Measurements from ENCODE around the gene WWOX. TPM values are rescaled to one million over a fixed set of nuclear protein-coding genes. Genes with fewer than 3 reads are reported as not detected.

The WWOX gene
- total and polyA plus RNA-seq, 3 donors from 2014 or later = 20.6 to 76.7 (median 64.1) TPM

- DNase-seq = no peak
- WGBS, 2 donors = 83 to 86% methylated on average over 4 of the region's 4 CpGs
- Histone ChIP-seq H3K4me3 (no peak overlapping the region), H3K27me3 (no peaks in the 10 kb centered on the region), H3K9me3 (no peaks in the 10 kb centered on the region), H3K27ac (no peak overlapping the region), H3K36me3 (ENCODE audit: low read depth, missing control alignments) (no peaks in the 10 kb centered on the region), H3K4me1 (no peaks in the 10 kb centered on the region)
- intact Hi-C loops (cut with DNase I; ENCODE audit: low total_unique reads) = no loop called here
- TF ChIP-seq CTCF (IDR thresholded peaks at IDR 0.05) (no peak), POLR2A (IDR thresholded peaks at IDR 0.05) (no peak)
These were observed 80.2 kb downstream of the WWOX start for GRCh38 chr16:78179666-78180065.

GRCh38 chr16:78180349-78180748 is 80.9 kb downstream of the WWOX start:
- no peak for DNase-seq
- Histone ChIP-seq H3K4me1 (no peaks in the 10 kb centered on the region), H3K9me3 (no peaks in the 10 kb centered on the region), H3K36me3 (ENCODE audit: low read depth, missing control alignments) (no peaks in the 10 kb centered on the region), H3K27ac (no peak overlapping the region), H3K27me3 (no peaks in the 10 kb centered on the region), H3K4me3 (no peak overlapping the region)
- intact Hi-C loops (cut with DNase I; ENCODE audit: low total_unique reads) = no loop called here
- TF ChIP-seq POLR2A (IDR thresholded peaks at IDR 0.05) (no peak), CTCF (IDR thresholded peaks at IDR 0.05) (no peak)
- WGBS, 2 donors = 81 to 88% methylated on average over 4 of the region's 4 CpGs

GRCh38 chr16:78183437-78184237 is 84.2 kb downstream of the WWOX start:
- Histone ChIP-seq H3K27me3 (no peaks in the 10 kb centered on the region), H3K4me3 (no peak overlapping the region), H3K27ac (no peak overlapping the region), H3K4me1 (no peaks in the 10 kb centered on the region), H3K36me3 (ENCODE audit: low read depth, missing control alignments) (no peaks in the 10 kb centered on the region), H3K9me3 (no peaks in the 10 kb centered on the region)
- 79 to 80% methylated on average over 15 of the region's 15 CpGs for WGBS, 2 donors
- intact Hi-C loops (cut with DNase I; ENCODE audit: low total_unique reads) = no loop called here
- DNase-seq = no peak
- TF ChIP-seq CTCF (IDR thresholded peaks at IDR 0.05) = no peak
- no peak for TF ChIP-seq POLR2A (IDR thresholded peaks at IDR 0.05)

GRCh38 chr16:78184238-78185183 is 85.1 kb downstream of the WWOX start:
- Histone ChIP-seq H3K27me3 (no peaks in the 10 kb centered on the region), H3K36me3 (ENCODE audit: low read depth, missing control alignments) (no peaks in the 10 kb centered on the region), H3K27ac (no peak overlapping the region), H3K9me3 (no peaks in the 10 kb centered on the region), H3K4me1 (no peaks in the 10 kb centered on the region), H3K4me3 (no peak overlapping the region)
- intact Hi-C loops (cut with DNase I; ENCODE audit: low total_unique reads) = no loop called here
- WGBS, 2 donors = 68 to 76% methylated on average over 12 to 13 of the region's 13 CpGs
- DNase-seq = no peak
- no peak for TF ChIP-seq CTCF (IDR thresholded peaks at IDR 0.05)
- no peak for TF ChIP-seq POLR2A (IDR thresholded peaks at IDR 0.05)
